ENCODE measurements around the gene SPPL2C.

- TF ChIP-seq POU6F1 (CRISPR knock-in tag; IDR thresholded peaks at IDR 0.05; ENCODE audit: borderline replicate concordance, low read depth) (no peak), CSRNP3 (CRISPR knock-in tag; IDR thresholded peaks at IDR 0.05) (no peak)
Observed at GRCh38 chr17:45877467-45877866, 32.8 kb downstream of the SPPL2C start.
